Central memory CD4-positive, alpha-beta T cell (primary cell): ENCODE data around the gene GPR137.
"Not testable (repeated sequence)": the region's sequence is repeated elsewhere in the genome, so short reads cannot be mapped to it uniquely, and the experiment has no call there.

Source experiments
- DNase-seq: peaks from one replicate; pipeline ENCODE4 v3.0.0; 2022

The GPR137 gene

GRCh38 chr11:64305075-64305690 lies 19.5 kb downstream of the GPR137 start, which contains the start of gene ESRRA:
TSS of gene ESRRA (plus strand) at chr11:64305524. CDS start at chr11:64307180, 1,656 bp downstream.
- DNase-seq, result peak; percentile 99

GRCh38 chr11:64305691-64306562 lies 20.3 kb downstream of the GPR137 start:
- DNase-seq, result peak; percentile 59

DNA sequence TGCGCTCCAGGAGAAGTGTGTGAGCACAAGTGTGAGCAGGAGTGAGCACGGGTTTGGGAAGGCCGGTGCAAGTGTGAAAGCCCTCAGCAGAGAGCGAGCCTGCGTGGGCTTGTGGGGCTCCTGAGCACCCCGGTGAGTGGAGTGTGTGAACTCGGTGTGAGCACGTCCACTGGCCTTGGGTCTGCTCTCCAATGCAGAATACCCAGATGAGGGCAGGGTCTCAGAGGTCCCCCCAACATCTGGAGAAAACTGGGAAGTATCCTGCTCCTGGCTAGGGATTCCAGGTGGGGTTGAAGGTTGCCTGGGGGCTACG lies 20.9 kb downstream of the GPR137 start:
- DNase-seq, result no peak

- DNase-seq, result no peak
Measured at GRCh38 chr11:64306876-64307622, 21.4 kb downstream of the GPR137 start.

- DNase-seq, result not testable (repeated sequence)
Measured at GRCh38 chr11:64307795-64308194, 22.1 kb downstream of the GPR137 start.

- DNase-seq, result no peak
Measured at GRCh38 chr11:64312947-64313346, 27.3 kb downstream of the GPR137 start.

GRCh38 chr11:64313491-64314145 lies 28.0 kb downstream of the GPR137 start:
- DNase-seq, result no peak

- DNase-seq, result no peak
Measured at GRCh38 chr11:64314146-64314804, 28.6 kb downstream of the GPR137 start.

DNA sequence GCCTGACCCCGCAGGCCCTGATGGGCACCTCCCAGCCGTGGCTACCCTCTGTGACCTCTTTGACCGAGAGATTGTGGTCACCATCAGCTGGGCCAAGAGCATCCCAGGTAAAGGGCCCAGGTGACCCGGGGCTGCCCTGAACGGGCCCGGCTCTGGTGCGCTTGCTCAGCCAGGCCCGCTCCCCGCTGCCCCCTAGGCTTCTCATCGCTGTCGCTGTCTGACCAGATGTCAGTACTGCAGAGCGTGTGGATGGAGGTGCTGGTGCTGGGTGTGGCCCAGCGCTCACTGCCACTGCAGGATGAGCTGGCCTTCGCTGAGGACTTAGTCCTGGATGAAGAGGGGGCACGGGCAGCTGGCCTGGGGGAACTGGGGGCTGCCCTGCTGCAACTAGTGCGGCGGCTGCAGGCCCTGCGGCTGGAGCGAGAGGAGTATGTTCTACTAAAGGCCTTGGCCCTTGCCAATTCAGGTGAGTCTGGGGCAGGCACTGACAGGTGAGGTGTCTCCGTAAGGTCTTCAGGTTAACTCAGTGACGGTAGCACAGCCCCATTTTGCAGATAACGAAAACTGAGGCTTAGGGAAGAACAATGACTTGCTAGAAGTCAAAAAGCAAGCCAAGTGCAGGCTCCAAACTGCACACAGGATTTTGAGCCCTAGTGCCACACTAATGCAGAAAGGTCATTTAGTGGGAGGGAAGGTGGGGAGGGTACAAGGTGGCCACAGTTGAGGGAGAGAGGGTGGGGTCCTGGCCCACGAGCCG lies 29.3 kb downstream of the GPR137 start:
- no peak for DNase-seq

- not testable (repeated sequence) for DNase-seq
Measured at GRCh38 chr11:64315667-64316526, 30.2 kb downstream of the GPR137 start.

DNA sequence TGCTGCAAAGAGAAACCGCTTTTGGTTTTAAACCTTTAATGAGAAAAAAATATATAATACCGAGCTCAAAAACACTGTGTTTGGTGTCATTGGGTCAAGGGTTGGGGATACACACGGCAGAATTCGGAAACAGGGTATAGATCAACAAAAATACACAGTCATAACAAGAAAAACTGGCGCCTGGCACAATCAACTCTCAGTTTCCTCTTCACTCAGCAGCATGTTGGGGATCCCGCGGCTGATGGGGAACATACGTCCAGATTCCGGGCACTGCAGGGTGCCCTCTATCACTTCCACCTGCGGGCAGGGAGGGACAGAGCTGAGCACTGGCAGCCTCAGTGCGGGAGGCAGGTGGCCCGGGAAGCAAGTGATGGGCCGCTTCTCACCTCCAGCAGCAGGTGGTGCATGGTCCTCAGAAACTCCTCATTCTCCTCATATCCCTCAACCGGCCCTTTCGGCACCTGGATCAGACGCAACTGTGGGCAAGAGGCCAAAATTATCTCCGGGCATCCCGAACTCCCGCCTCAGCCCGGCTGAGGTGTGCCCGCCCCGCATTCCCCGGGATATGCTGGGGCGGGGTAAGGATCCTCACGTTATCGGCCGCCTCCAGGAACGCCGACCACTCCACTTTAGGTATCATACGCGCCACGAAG lies 31.1 kb downstream of the GPR137 start:
- peak; percentile 54 for DNase-seq

GRCh38 chr11:64317325-64317960 lies 31.8 kb downstream of the GPR137 start, which contains the start of gene TRMT112:
TSS of gene TRMT112 (minus strand) at chr11:64317559. CDS start at chr11:64317526, 33 bp downstream.
- DNase-seq, result peak; percentile 99

- peak; percentile 97 for DNase-seq
Measured at GRCh38 chr11:64317961-64318765, 32.5 kb downstream of the GPR137 start, which contains the start of gene PRDX5. TSS of gene PRDX5 (plus strand) at chr11:64318121. CDS start at chr11:64318216, 95 bp downstream.

GRCh38 chr11:64318766-64319761 lies 33.4 kb downstream of the GPR137 start:
- DNase-seq, result no peak

GRCh38 chr11:64320556-64320955 lies 34.9 kb downstream of the GPR137 start:
- no peak for DNase-seq

- no peak for DNase-seq
Measured at GRCh38 chr11:64321026-64321425, 35.4 kb downstream of the GPR137 start.

DNA sequence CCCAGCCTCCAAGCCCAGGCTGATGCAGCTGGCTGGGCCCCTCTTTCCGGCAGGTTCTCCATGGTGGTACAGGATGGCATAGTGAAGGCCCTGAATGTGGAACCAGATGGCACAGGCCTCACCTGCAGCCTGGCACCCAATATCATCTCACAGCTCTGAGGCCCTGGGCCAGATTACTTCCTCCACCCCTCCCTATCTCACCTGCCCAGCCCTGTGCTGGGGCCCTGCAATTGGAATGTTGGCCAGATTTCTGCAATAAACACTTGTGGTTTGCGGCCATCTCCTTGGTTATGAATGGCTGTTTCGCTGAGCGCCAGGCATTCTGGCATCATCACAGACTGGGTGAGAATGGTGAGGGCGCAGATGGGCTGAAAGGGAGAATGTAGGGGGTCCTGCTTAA lies 35.9 kb downstream of the GPR137 start:
- no peak for DNase-seq
